Loucy (cell line): Measurements from ENCODE around the gene HSF2BP.

Experiments
- EZH2phosphoT487 ChIP-seq: fragments of 200-600 bp; IDR thresholded peaks from 2 replicates; pipeline ENCODE4 v1.6.1; 2018; ENCODE audit warnings: antibody characterized with exemption, mild to moderate bottlenecking, moderate library complexity, borderline replicate concordance
- TF ChIP-seq, protein P1 (sequence below): fragments of 200-600 bp; sonication (generic); conservative IDR thresholded peaks from 2 replicates; pipeline ENCODE4 v1.5.1; 2014; ENCODE audit warnings: mild to moderate bottlenecking, antibody characterized with exemption, low read length

DNA sequence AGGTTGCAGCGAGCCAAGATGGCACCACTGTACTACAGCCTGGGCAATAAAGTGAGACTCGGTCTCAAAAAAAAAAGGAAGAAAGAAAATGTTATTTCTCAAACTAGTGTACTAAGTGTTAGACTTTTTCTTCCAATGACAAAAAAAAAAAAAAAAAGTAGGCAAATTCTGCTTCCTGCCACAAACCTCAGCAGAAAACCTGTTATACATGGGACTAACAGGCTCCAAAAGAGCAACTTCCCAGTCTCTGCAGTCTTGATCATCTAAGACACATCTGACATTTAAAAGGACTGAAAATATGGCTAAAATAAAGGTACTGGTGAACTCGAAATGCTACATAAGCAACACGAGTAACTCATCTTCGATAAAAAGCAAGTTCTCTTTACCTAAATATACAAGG lies 59.6 kb downstream of the HSF2BP start:
- TF ChIP-seq, protein P1, sequence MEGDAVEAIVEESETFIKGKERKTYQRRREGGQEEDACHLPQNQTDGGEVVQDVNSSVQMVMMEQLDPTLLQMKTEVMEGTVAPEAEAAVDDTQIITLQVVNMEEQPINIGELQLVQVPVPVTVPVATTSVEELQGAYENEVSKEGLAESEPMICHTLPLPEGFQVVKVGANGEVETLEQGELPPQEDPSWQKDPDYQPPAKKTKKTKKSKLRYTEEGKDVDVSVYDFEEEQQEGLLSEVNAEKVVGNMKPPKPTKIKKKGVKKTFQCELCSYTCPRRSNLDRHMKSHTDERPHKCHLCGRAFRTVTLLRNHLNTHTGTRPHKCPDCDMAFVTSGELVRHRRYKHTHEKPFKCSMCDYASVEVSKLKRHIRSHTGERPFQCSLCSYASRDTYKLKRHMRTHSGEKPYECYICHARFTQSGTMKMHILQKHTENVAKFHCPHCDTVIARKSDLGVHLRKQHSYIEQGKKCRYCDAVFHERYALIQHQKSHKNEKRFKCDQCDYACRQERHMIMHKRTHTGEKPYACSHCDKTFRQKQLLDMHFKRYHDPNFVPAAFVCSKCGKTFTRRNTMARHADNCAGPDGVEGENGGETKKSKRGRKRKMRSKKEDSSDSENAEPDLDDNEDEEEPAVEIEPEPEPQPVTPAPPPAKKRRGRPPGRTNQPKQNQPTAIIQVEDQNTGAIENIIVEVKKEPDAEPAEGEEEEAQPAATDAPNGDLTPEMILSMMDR: no peak
- TF ChIP-seq EZH2phosphoT487: no peak
